GM19452 (cell line): ENCODE results near the gene PDLIM7.

ENCODE experiments used
- ATAC-seq: cut with Tn5 transposase; IDR thresholded peaks from one replicate; pipeline ENCODE4 v1.9.1; 2021; ENCODE audit not compliant: unreplicated experiment

The PDLIM7 gene

GRCh38 chr5:177475563-177476427 is 21.6 kb downstream of the PDLIM7 start:
- no peak for ATAC-seq

- no peak for ATAC-seq
Measured at GRCh38 chr5:177474846-177475562, 22.4 kb downstream of the PDLIM7 start.

GRCh38 chr5:177474002-177474476 is 23.4 kb downstream of the PDLIM7 start:
- ATAC-seq = no peak

GRCh38 chr5:177473443-177474001 is 23.9 kb downstream of the PDLIM7 start, which contains the start of gene DBN1:
Gene DBN1 (minus strand): TSS chr5:177473634. CDS start chr5:177473521, 113 bp downstream.
- peak; percentile 33 for ATAC-seq

GRCh38 chr5:177472460-177473442 is 24.7 kb downstream of the PDLIM7 start:
- ATAC-seq = peak; percentile 51

- ATAC-seq = no peak
Measured at GRCh38 chr5:177471610-177472356, 25.6 kb downstream of the PDLIM7 start.

GRCh38 chr5:177470759-177471536 is 26.5 kb downstream of the PDLIM7 start:
- ATAC-seq = no peak

GRCh38 chr5:177469750-177470525 is 27.5 kb downstream of the PDLIM7 start:
- ATAC-seq = no peak

GRCh38 chr5:177468685-177469628 is 28.4 kb downstream of the PDLIM7 start:
- ATAC-seq = no peak

- no peak for ATAC-seq
Measured at GRCh38 chr5:177468329-177468684, 29.1 kb downstream of the PDLIM7 start.

GRCh38 chr5:177467436-177467835 is 30.0 kb downstream of the PDLIM7 start:
- no peak for ATAC-seq

- ATAC-seq = no peak
Measured at GRCh38 chr5:177466861-177467260, 30.5 kb downstream of the PDLIM7 start.

GRCh38 chr5:177465044-177465443 is 32.4 kb downstream of the PDLIM7 start:
- no peak for ATAC-seq

GRCh38 chr5:177462021-177462670 is 35.3 kb downstream of the PDLIM7 start:
- ATAC-seq = no peak

GRCh38 chr5:177459819-177460628 is 37.4 kb downstream of the PDLIM7 start:
- ATAC-seq = no peak

- no peak for ATAC-seq
Measured at GRCh38 chr5:177459357-177459756, 38.0 kb downstream of the PDLIM7 start.
